ENCODE results near the gene ZNF516.

The ZNF516 gene

GRCh38 chr18:76506395-76506794 lies 11.4 kb upstream of the ZNF516 start:
- DNase-seq: no peak

- DNase-seq: no peak
These were observed 10.6 kb upstream of the ZNF516 start for GRCh38 chr18:76505614-76506013.

DNA sequence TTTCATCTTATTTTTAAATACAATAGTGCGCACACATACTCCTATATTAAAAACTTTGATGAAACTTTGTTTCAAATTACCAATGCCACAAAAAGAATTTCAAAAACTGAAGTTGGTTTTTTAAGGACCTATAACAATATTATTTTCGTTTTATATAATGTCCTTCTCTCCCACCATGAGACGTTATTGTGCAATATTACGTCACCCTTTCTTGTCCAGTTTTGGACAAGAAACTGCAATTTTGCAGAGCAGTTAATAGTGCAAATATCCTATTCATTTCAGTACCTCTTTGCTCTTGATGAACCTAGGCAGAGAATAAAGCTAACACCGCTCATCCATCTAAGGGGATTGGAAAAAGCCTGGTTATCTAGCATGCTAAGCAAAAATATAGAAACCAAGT lies 9.7 kb upstream of the ZNF516 start:
- no peak for DNase-seq

DNA sequence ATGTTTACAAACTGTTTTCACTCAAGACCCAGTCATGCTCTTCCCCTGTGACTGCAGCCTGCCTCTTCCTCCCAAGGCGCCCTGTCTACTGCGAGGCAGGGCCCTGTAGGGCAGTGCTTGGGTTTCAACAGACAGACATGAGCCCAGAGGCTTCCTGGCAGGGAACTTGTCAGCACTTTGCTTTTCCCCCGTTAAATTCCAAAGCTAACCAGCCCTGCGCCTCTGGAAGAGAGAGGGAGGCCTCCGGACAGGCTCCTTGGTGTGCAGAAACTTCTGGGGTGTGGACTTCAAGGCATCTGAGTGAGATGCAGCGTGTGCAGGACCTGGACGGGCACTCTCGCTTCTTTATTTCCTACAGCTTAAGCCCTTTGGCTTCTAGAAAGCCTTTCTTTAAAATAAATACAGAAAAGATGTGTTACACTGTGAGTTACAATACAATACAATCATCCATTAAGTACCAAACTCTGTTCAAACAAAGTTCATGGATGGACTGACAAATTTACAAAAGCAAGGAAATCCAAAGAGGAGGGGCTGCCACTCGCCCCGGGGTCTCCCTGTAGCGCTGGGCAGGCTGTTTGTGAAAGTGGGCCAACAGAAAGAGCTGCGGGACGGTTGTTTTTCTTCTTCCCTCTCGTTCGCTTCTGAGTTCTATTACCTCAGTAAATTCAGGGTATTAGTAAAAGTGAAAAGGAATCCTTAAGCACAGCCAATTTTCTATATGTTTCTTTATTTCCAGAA lies 8.8 kb upstream of the ZNF516 start:
- DNase-seq: no peak

GRCh38 chr18:76502551-76502950 lies 7.5 kb upstream of the ZNF516 start:
- no peak for DNase-seq

DNA sequence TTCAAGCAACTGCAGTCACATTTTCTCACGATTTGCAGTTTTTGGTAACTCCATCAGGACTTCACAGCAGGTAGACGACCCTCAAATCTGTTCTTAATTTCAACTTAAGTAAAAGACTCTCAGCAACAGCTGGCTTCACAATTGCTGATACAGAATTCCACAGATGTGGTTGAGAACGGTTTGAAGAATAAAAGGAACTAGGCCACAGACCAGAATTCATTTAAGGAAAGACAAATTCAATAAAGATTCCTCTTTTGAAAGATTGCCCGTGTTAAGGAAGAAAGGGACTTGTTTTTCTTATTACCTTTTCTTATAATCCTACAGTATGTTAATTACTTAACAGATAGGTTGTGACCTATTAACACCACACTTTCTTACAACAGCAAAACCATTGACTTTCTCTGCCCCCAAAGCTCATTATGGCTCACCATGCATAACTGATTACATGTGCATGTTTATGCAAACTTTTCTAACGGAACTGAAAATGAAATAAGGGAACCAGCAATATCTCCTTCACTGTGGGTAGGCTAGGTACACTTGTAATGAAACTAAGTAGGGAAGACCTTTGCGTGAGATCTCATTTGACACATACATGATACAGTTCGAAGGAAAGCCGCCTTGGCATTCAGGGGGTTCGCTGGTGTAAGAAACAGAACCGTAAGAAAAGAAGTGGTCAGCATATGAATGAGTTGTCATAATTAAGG lies 4.7 kb upstream of the ZNF516 start:
- DNase-seq: no peak

DNA sequence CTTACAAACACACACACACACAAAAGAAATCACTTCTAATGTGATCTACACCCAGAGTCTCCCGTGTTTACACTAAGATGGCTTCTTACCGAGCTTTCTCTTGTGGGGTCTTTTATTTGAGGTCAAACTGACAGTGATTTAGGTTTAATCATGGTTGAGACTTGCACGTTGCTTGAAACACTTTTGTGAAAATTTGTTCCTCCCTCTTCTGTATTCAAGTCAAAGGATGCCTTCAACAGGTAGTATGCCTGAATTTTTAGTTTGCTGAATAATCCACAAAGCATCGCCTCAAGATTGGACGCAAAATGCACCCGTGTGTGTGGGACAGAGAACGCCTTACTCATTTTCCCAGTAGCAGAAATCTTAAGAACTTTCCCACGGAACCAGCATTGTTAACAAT lies 4.0 kb upstream of the ZNF516 start:
- no peak for DNase-seq

DNA sequence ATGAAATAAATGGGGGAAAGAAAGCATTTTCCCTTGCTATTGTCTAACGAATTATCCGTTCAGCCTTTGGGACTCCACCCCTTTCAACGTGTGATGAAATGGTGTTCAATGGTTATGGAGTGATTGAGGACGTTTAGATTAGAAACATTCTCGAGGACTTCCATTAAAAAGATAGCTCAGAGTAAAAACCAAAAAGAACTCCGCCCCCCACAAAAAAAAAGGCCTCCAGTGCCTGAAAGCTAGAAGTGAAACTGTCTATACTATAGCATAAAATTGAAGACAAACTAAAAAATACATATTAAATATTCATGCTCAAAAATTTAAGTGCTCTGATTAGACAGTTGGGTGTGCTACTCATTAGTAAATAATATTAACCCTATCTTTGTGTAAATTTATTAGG lies 3.0 kb upstream of the ZNF516 start:
- no peak for DNase-seq

DNA sequence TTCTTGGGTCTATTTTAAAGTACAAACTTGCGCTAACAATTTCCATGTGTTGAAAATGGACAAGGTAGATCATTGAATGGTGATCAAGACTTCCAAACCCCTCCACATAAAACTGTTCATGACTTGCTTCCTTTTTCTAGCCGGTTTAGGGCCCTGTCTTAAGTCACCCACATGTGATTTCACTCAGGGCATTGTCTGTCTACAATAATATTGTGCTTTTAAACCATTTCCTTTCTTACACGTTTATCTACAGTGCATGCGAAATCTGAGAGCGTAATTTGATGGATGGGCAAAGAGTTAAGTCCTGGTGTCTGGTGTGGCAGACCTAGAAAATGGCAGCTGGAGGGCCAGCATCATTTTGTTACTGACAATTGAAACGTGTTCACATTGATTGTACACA lies 2.0 kb upstream of the ZNF516 start:
- DNase-seq: no peak

GRCh38 chr18:76496194-76496890 lies 1.3 kb upstream of the ZNF516 start:
- DNase-seq: peak; percentile 73

DNA sequence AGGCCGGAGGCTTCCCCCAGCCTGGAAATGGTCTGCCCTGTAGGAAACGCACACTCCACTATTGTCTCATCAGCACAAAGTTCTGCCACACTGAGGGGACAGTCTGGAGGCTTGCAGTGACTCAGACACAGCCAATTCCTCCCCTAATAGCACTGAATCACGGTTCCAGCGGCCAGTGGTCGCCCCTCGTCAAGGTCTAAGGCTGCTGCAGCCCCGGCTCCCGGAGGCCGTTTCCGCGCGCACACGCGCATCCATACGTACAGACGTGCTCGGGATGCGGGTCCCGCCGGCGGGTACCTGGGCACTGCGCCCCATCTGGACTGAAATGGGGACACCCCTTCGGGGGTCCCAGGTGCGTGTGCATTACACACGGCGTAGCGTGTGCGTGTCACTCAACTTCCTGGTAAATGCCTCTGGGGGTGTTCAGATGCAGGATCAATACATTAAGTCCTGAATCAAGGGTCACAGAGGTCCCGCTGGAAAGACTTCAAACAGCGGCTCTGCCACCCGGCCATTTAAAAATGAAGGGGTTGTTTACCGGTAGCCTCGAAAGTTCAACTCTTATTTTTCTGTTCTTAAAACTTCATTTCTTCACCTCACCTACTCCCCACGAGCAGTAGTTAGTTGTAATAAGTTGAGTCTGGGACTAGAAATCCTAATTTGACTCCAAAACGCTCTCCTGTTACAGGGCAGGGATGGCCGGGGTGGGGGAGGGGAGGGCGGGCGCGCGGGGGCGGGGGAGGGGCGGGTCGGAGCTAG lies 572 bp upstream of the ZNF516 start:
- peak; percentile 73 for DNase-seq

DNA sequence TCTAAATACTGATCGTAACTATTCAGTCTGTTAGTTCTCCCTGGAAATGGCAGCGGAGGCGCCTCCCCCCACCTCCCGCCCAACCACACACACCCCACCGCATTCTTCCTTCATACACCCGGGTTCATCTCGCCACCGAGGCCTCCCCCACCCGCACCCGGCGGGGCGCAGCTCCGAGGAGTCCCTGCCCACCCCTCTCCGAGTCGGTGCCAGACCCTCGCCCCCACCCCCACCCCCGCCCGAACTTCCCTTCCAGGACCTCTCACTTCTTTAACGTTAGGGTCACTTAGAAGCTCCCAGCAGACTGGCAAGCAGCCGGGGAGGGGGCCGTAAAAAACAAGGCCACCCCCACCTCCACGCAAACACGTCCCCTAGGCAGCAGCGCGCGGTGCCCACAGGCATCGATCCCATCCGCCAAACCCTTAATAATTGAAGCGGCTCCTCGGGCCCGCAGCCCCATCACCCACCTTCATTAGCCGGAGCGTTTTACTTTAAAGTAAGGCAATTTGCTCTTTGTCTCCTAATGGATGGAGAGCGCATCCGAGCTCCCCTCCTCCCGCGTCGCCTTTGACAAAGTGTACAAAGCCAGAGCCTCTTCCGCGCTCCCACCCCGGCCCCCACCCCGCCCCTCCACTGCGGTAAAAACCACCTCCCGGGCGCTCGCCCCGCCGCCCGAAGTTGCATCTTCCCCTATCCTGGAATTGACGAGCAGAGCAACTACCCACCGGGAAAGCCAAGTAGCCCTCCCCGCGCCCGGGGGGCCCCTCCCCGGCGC lies 624 bp downstream of the ZNF516 start:
- DNase-seq: peak; percentile 88

DNA sequence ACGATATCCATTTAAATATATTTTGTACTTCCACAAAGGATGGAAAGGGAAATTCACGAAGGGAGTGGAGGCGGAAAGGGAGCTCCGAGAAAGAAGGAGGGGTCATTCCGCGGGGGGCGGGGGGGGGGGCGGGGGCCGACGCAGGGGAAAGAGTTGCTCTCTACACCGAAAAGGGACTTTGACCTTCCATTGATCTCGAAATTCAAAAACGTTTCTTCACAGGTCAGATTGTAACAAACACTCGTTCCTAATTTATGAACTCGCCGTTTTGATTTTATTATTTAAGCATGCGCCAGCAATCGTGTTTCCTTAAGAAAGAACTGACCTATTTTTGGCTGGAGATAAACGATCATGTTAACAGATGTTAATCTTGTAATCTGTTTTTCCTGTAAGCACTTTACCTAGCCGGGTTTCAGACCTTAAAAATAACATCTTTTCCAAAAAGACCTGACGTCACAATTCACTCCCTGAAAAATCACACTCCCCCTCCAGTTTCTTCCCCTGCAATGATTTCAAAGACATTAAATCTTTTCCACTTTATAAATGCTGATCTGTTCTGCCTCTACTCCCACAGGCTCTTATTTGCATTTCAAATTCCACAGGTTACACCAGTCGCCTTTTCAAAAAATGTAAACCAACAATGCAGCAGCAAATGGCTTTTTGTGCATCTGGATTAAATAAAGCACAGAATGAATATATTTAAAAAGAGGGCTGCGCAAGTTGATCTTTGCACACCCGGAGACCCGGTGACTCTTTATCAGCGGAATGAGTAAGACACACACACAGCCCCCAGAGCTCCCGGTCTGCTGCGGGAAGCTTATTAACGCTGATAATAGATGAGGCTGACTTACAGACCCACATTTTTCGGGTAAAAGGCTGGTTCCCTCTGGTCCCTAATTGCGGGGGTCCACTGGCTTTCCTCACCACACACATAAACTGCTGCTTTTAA lies 1.6 kb downstream of the ZNF516 start:
- DNase-seq: peak; percentile 92

DNA sequence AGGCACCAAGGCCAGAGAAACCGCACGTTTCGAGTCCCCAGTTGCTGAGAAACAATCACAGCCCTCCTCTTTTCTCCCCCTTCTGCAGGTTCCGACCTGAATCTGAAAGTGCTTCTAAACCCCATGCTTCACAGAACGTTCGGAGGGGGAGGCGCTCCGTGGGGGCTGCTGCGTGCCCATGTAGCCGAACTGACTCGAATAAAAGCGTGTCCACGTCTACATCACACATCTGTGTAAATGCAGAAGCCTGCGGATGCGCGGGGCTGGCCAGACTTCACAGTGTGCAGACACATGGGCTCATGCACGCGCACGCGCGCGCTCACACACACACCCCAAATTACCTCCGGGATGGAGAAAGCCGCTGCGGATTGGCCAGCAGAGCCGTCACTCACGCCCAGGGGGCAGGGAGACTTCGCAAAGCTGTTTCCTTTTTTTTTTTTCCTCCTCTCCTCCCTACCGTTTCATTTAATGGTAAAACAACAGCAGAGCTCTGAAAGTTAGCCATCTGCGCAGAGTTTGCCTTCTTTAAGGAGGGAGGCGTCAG lies 2.3 kb downstream of the ZNF516 start:
- peak; percentile 100 for DNase-seq

DNA sequence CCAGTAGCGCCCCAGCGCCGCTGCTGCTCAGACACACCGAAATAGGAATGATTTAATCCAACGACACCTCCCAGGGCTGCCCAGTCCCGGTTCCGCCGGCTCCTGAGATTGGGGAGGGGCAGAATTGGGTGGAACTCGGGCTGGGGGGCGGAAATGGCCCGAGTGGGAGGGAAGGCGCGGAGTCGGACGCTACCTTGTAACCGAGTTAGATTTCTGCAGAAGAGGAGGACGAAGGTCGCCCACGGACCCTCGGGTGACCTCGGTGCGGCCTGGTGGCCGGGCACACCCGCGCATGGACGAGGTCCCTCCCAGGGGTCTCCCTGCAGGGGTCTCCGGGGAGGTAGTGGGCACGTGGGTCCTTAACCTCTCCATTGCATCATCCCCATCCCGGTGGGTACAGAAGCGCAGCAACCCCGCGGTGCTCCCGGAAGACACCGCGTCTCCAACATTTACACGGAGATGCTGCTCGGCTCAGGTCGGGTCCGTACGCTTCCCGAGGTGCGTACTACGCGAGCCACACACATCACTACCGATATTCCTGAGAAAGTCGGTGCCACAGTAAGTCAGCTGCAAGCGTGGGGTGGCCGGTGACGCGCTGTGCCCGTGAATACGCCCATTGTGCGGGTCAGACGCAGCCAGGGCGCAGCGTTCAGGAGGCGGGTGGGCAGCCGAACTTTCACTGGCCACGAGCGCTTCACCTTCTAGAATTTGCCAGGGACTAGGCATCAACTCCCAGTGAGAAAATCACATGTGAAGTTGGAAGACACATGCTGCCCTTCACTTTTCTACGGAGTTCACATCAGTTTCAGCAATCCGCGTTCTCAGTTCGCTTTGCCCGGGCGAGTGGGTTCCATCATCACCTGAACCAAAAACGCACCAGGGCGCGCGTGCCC lies 3.0 kb downstream of the ZNF516 start:
- peak; percentile 81 for DNase-seq

GRCh38 chr18:76491473-76491775 lies 3.6 kb downstream of the ZNF516 start:
- DNase-seq: peak; percentile 95

- peak; percentile 79 for DNase-seq
These were observed 4.2 kb downstream of the ZNF516 start for GRCh38 chr18:76490670-76491472.

DNA sequence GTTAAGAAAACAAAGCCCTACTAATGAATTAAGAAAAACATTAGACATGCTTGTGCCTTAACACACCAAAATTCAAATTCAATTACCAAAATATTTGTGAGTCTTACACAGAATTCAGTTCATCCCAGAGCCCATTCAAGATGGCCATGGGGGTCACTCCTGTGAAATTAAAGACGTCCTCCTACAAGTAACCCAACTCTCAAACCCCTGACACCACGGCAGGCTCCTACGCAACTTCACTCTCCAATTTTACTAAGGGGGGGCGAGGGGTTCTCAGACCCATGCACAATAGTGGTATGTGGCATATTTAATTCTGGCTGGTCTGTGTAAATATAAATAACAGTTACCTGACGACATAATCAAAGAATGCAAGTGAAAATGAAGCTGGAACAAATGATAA lies 5.0 kb downstream of the ZNF516 start:
- DNase-seq: no peak

DNA sequence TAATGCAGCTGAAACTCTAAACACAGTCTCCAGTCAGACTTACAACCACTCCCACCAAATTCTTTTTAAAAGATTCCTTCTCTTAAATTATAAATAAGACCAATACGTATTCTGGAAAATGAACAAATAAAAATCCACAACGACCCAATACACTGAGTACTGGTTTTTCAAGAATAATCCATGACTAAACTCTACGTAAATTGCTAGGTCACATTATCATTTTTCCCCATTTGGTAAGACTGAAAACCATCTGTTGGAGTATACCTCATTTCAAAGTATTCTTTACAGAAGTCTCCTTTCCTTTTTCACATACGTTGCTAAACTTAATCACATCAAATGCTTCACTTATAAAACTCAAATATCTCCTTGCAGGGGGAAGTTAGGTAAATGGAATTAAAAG lies 6.0 kb downstream of the ZNF516 start:
- DNase-seq: no peak
